CD4-positive, alpha-beta T cell treated with Interleukin-10 for 1 hour (primary cell): ENCODE measurements around the gene MYO18A.
A peak's percentile ranks its signal among the peaks of the same experiment; 100 is the strongest.
"Not testable (repeated sequence)": the region's sequence is repeated elsewhere in the genome, so short reads cannot be mapped to it uniquely, and the experiment has no call there.

Experiments used
- DNase-seq: peaks from one replicate; pipeline ENCODE4 v3.0.0-alpha.2; 2020

The MYO18A gene

GRCh38 chr17:29147682-29148081 lies 32.5 kb downstream of the MYO18A start:
- no peak for DNase-seq

GRCh38 chr17:29147228-29147627 lies 33.0 kb downstream of the MYO18A start:
- DNase-seq = not testable (repeated sequence)

GRCh38 chr17:29146369-29146972 lies 33.7 kb downstream of the MYO18A start:
- no peak for DNase-seq

GRCh38 chr17:29145289-29146073 lies 34.7 kb downstream of the MYO18A start:
- peak; percentile 83 for DNase-seq

GRCh38 chr17:29143894-29144293 lies 36.3 kb downstream of the MYO18A start:
- DNase-seq = peak; percentile 20

- peak; percentile 11 for DNase-seq
Measured at GRCh38 chr17:29141514-29141876, 38.7 kb downstream of the MYO18A start.

- peak; percentile 56 for DNase-seq
Measured at GRCh38 chr17:29140631-29141513, 39.3 kb downstream of the MYO18A start.

GRCh38 chr17:29140051-29140621 lies 40.1 kb downstream of the MYO18A start:
- peak; percentile 75 for DNase-seq

- DNase-seq = peak; percentile 37
Measured at GRCh38 chr17:29138971-29139691, 41.1 kb downstream of the MYO18A start.

GRCh38 chr17:29138184-29138955 lies 41.8 kb downstream of the MYO18A start:
- DNase-seq = peak; percentile 37

- DNase-seq = no peak
Measured at GRCh38 chr17:29136998-29137730, 43.0 kb downstream of the MYO18A start.

- DNase-seq = no peak
Measured at GRCh38 chr17:29135464-29135863, 44.7 kb downstream of the MYO18A start.

- no peak for DNase-seq
Measured at GRCh38 chr17:29133121-29133713, 47.0 kb downstream of the MYO18A start.

GRCh38 chr17:29131814-29132682 lies 48.1 kb downstream of the MYO18A start:
- no peak for DNase-seq

GRCh38 chr17:29129731-29130130 lies 50.5 kb downstream of the MYO18A start:
- no peak for DNase-seq

GRCh38 chr17:29127840-29128239 lies 52.4 kb downstream of the MYO18A start:
- DNase-seq = no peak

GRCh38 chr17:29126268-29126930 lies 53.8 kb downstream of the MYO18A start:
- no peak for DNase-seq

GRCh38 chr17:29125651-29126050 lies 54.5 kb downstream of the MYO18A start:
- DNase-seq = no peak

- DNase-seq = no peak
Measured at GRCh38 chr17:29124925-29125273, 55.3 kb downstream of the MYO18A start.
